SW480 (cell line): ENCODE measurements around the gene PKP4.

Source experiments
- DNase-seq: peaks from one replicate; pipeline ENCODE4 v3.0.0-alpha.2; 2016; ENCODE audit warnings: low spot score

Gene PKP4

GRCh38 chr2:158716921-158717320, 260.2 kb downstream of the PKP4 start:
- no peak for DNase-seq

GRCh38 chr2:158717366-158718195, 260.8 kb downstream of the PKP4 start:
- DNase-seq, result no peak

GRCh38 chr2:158718196-158718585, 261.4 kb downstream of the PKP4 start:
- DNase-seq, result no peak

- DNase-seq, result no peak
Observed at GRCh38 chr2:158718851-158719250, 262.1 kb downstream of the PKP4 start.

DNA sequence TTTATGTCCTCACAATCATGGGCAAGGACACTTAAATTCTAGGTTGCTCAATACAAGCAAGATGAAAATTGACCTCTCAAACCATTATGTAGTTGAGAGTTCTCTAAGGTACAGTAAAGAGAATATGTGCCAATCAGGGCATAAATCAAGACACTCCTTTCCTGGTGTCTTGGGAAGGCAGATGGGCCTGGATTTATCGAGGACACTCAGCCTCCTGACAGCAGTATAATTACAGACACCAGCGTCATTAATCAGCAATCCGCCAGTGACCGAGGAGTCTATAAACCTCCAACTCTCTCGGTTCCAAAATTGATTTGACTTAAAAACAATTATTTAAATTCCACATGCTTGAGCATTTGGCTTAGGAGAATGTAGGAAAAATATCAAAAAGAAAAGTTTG, 262.7 kb downstream of the PKP4 start:
- no peak for DNase-seq

- no peak for DNase-seq
Observed at GRCh38 chr2:158722266-158723105, 265.7 kb downstream of the PKP4 start.

DNA sequence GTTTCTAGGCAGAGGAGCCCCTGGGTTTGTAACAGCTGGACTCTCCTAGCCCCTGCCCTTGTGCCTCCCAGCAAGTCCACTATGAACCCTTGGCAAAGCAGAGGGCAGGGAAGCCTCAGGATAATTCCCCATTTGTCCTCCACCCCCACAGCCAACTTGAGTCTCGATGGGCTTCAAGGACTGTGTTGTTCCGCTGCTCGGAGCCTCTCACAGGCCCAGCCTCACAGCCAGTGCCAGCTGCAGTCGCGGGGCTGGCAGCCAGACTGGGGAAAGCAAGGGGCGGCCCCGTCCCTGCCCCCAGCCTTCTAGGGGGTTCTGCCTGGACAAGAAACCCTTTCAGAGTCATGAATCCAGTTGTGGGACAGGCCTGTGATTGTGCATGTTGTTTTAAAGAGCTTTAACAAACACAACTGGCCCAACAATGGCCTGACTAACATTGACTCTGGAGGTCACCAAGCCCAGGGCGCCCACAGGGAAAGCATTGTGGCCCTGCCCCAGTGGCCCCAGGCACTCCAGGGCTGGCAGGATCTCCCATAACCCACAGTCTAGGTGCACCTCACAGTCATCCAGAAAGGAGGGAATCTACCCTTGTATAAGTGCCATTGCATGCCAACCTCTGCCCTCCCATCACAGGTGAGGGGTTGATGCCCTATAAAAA, 266.6 kb downstream of the PKP4 start:
- DNase-seq, result no peak

GRCh38 chr2:158723921-158724802, 267.4 kb downstream of the PKP4 start:
- DNase-seq, result peak; percentile 69

DNA sequence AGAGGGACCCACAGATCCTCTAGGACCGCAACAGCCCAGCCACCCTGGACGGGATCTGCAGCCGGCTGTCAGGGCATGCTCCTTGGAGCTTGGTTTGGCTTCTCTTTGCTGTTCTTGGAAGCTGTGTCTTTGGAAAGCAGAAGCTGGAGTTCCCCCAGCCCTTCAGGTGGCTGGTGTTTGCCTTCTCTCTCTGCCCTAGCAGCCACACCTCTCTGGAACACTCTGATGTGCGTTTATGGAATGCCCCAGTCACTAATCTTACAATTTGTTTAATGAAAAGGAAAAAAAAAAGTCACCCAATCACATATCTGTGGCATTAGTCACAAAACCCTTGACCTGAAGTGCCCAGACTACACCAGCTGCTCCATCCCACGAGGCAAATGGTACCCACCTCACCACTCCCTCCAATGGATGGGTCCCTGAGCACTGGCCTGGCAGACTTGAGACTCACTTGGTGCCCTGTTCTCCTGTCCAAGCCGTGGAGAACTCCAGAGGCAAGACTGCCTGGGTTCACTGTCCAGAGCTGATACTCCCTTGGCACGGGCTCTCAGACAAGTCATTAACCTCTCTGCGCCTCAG, 268.1 kb downstream of the PKP4 start:
- DNase-seq, result peak; percentile 52

- DNase-seq, result no peak
Observed at GRCh38 chr2:158725441-158725891, 268.7 kb downstream of the PKP4 start.

- no peak for DNase-seq
Observed at GRCh38 chr2:158726911-158727592, 270.3 kb downstream of the PKP4 start.

DNA sequence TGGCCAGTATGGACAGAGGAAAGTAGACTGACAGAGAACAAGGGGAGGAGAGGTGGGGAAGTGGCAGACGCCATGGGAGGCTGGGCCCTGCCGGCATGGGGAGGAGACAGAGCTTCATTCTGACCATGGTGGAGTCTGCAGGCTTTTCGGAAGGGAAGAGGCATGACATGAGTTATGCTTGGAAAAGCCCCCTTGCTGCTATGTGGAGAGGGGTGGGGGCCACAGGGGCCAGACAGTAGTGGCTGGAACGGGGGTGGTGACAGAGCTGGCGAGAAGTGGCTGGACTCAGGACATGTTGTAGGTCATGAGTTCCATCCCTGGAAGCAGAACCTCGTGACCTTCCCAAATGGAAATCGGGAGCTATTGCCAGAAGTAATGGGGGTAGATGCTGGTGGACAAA, 271.7 kb downstream of the PKP4 start:
- no peak for DNase-seq

- DNase-seq, result no peak
Observed at GRCh38 chr2:158729451-158729850, 272.7 kb downstream of the PKP4 start.

DNA sequence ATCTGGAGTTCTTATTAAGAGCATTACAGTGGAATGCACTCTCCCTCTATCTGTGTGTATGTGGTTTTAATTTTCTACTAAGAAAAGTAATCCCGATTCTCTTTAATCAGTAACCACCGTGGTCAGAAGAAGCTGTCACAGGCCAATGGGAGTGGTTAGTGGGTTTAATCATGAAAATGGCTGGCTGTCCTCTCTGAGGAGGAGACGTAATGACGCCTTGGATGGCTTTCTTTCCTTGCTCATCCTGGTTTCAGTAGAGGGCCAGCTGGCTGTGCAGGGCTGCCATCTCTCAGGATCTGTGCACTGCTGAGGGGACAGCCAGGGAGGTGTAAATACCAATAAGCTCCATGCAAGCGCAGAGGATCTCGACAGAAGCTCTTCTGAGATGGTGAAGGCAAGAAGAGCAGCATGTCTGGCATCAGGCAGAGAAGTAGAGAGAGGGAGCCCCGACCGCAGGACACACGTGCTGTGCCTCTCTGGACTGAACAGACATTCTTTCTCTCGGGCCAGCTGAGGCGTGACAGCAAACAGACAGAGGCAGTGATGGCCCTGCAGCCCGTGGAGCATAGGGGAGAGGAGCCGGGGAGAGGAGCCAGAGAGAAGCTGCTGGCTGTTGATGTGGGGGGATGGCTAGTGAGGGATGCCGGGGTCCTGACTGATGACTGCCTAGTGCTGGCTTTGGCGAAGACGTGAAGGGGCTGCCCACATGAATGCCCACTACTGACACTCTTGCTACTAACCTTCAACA, 273.3 kb downstream of the PKP4 start:
- no peak for DNase-seq

- no peak for DNase-seq
Observed at GRCh38 chr2:158730621-158731140, 273.9 kb downstream of the PKP4 start.

- no peak for DNase-seq
Observed at GRCh38 chr2:158731386-158731785, 274.6 kb downstream of the PKP4 start.
